ENCODE measurements around the gene DRD5.

GRCh38 chr4:9812501-9813340 is 31.3 kb downstream of the DRD5 start:
- TF ChIP-seq RAD21 (IDR thresholded peaks at IDR 0.05; ENCODE audit: low read length): no peak
- TF ChIP-seq CHD2 (IDR thresholded peaks at IDR 0.05; ENCODE audit: low read length, partially characterized antibody): no peak
